WTC11 (cell line): ENCODE results near the gene MRPL52. TPM values are rescaled to one million over a fixed set of nuclear protein-coding genes. Genes with fewer than 3 reads are reported as not detected.

ENCODE experiments used
- ATAC-seq: fragments of 200-7000 bp; cut with Tn5 transposase; 2 replicates; pipeline ENCODE4 v1.10.0; 2021; ENCODE audit warnings: mild to moderate bottlenecking, moderate library complexity
- CTCF ChIA-PET: fragments of 300-600 bp; sonication (Branson Sonifier 250); formaldehyde crosslinking; loops from one replicate; lab custom pipeline; 2021; ENCODE audit warnings: antibody characterized with exemption; lab: Charles Lee
- POLR2A ChIA-PET: fragments of 350-600 bp; sonication (Branson Sonifier 250); formaldehyde crosslinking; loops from one replicate; lab custom pipeline; 2021; ENCODE audit warnings: antibody characterized with exemption; lab: Charles Lee
- DNase-seq: peaks from one replicate; pipeline ENCODE4 v3.0.0; 2021; ENCODE audit warnings: low spot score
- H3K27ac Mint-ChIP-seq: 2 replicates; pipeline ENCODE4 v1.8.0; 2021; ENCODE audit warnings: mixed read lengths
- H3K27me3 Mint-ChIP-seq: 2 replicates; pipeline ENCODE4 v1.8.0; 2021; ENCODE audit warnings: low read depth, mild to moderate bottlenecking, moderate library complexity, mixed read lengths
- H3K36me3 Mint-ChIP-seq: 2 replicates; pipeline ENCODE4 v1.8.0; 2021; ENCODE audit warnings: mixed read lengths
- H3K4me1 Mint-ChIP-seq: 2 replicates; pipeline ENCODE4 v1.8.0; 2022; ENCODE audit warnings: mixed read lengths
- H3K4me3 Mint-ChIP-seq: 2 replicates; pipeline ENCODE4 v1.8.0; 2021; ENCODE audit warnings: mild to moderate bottlenecking, moderate library complexity, mixed read lengths
- H3K9me3 Mint-ChIP-seq: 2 replicates; pipeline ENCODE4 v1.8.0; 2021; ENCODE audit warnings: mixed read lengths
- ATF3 ChIP-seq: sonication (generic); formaldehyde crosslinking; conservative IDR thresholded peaks from 2 replicates; pipeline ENCODE4 v1.8.1; 2022; ENCODE audit warnings: mild to moderate bottlenecking, missing genetic modification reagents
- CREB1 ChIP-seq: sonication (generic); formaldehyde crosslinking; IDR thresholded peaks from 2 replicates; pipeline ENCODE4 v1.8.0; 2023; ENCODE audit warnings: mild to moderate bottlenecking, missing genetic modification reagents
- ELF4 ChIP-seq: sonication (generic); formaldehyde crosslinking; IDR thresholded peaks from 2 replicates; pipeline ENCODE4 v1.8.1; 2022; ENCODE audit warnings: low read depth, mild to moderate bottlenecking, moderate library complexity, missing genetic modification reagents
- ETV6 ChIP-seq: sonication (generic); formaldehyde crosslinking; IDR thresholded peaks from 2 replicates; pipeline ENCODE4 v1.8.1; 2022; ENCODE audit warnings: mild to moderate bottlenecking, missing genetic modification reagents
- IRF1 ChIP-seq: sonication (generic); formaldehyde crosslinking; IDR thresholded peaks from 2 replicates; pipeline ENCODE4 v1.8.0; 2023; ENCODE audit warnings: missing genetic modification reagents
- NFE2L1 ChIP-seq: sonication (generic); formaldehyde crosslinking; IDR thresholded peaks from 2 replicates; pipeline ENCODE4 v1.8.1; 2023; ENCODE audit warnings: missing genetic modification reagents
- NR2C2 ChIP-seq: sonication (generic); formaldehyde crosslinking; IDR thresholded peaks from 2 replicates; pipeline ENCODE4 v1.8.0; 2022; ENCODE audit warnings: mild to moderate bottlenecking, missing genetic modification reagents
- PRDM15 ChIP-seq: sonication (generic); formaldehyde crosslinking; IDR thresholded peaks from 2 replicates; pipeline ENCODE4 v1.8.0; 2022; ENCODE audit warnings: missing genetic modification reagents
- SMAD3 ChIP-seq: sonication (generic); formaldehyde crosslinking; IDR thresholded peaks from 2 replicates; pipeline ENCODE4 v1.8.0; 2022; ENCODE audit warnings: missing genetic modification reagents, mild to moderate bottlenecking, borderline replicate concordance
- ZMAT4 ChIP-seq: fragments of 250-450 bp; sonication (Bioruptor Pico); IDR thresholded peaks from 2 replicates; pipeline ENCODE4 v1.9.0; 2021; ENCODE audit warnings: mild to moderate bottlenecking
- ZNF219 ChIP-seq: sonication (generic); formaldehyde crosslinking; IDR thresholded peaks from 2 replicates; pipeline ENCODE4 v1.8.0; 2023; ENCODE audit warnings: missing genetic modification reagents, mild to moderate bottlenecking, borderline replicate concordance
- ZNF232 ChIP-seq: sonication (generic); formaldehyde crosslinking; IDR thresholded peaks from 2 replicates; pipeline ENCODE4 v1.8.0; 2022; ENCODE audit warnings: mild to moderate bottlenecking, missing genetic modification reagents
- ZNF263 ChIP-seq: sonication (generic); formaldehyde crosslinking; IDR thresholded peaks from 2 replicates; pipeline ENCODE4 v1.8.1; 2022; ENCODE audit warnings: low read depth, mild to moderate bottlenecking, moderate library complexity, missing genetic modification reagents
- ZNF281 ChIP-seq: sonication (generic); formaldehyde crosslinking; IDR thresholded peaks from 2 replicates; pipeline ENCODE4 v1.8.0; 2023; ENCODE audit warnings: mild to moderate bottlenecking, missing genetic modification reagents
- ZNF416 ChIP-seq: fragments of 250-450 bp; sonication (Bioruptor Pico); IDR thresholded peaks from 2 replicates; pipeline ENCODE4 v1.9.0; 2021; ENCODE audit warnings: mild to moderate bottlenecking, inconsistent platforms
- ZNF423 ChIP-seq: fragments of 250-450 bp; sonication (Bioruptor Pico); IDR thresholded peaks from 2 replicates; pipeline ENCODE4 v2.1.2; 2022; ENCODE audit warnings: mild to moderate bottlenecking, moderate library complexity
- total RNA-seq: library from RNA; stranded (reverse); gene quantifications from 3 replicates; pipeline ENCODE4 v1.2.3, GENCODE V29; 2021
- TF ChIP-seq, protein P1 (sequence below): fragments of 200-600 bp; IDR thresholded peaks from 2 replicates; pipeline ENCODE4 v1.8.0; 2022; ENCODE audit warnings: antibody characterized with exemption
- TF ChIP-seq, protein P2 (sequence below): fragments of 250-450 bp; sonication (Bioruptor Pico); IDR thresholded peaks from 2 replicates; pipeline ENCODE4 v1.8.0; 2021; ENCODE audit warnings: mild to moderate bottlenecking
- TF ChIP-seq, protein P3 (sequence below): fragments of 250-450 bp; sonication (Bioruptor Pico); IDR thresholded peaks from 2 replicates; pipeline ENCODE4 v1.9.0; 2021; ENCODE audit warnings: mild to moderate bottlenecking

Gene MRPL52
- total RNA-seq, 1 experiment from 2014 or later, result 170 TPM

- TF ChIP-seq PRDM15 (CRISPR knock-in tag) (no peak), ZNF416 (CRISPR knock-in tag) (no peak), ZMAT4 (CRISPR knock-in tag) (no peak), ETV6 (CRISPR knock-in tag) (no peak)
Measured at GRCh38 chr14:22877000-22877501, 47.4 kb downstream of the MRPL52 start (continued).

GRCh38 chr14:22878271-22879246 lies 48.9 kb downstream of the MRPL52 start:
- H3K36me3 Mint-ChIP-seq, result peaks cover 11% of the 10 kb centered on the region
- DNase-seq (no peak), ATAC-seq (no peak)
- H3K27me3 Mint-ChIP-seq, result peaks cover 2% of the 10 kb centered on the region; the same call in 1 of the 2 replicates
- H3K4me1 Mint-ChIP-seq, result peaks cover 21% of the 10 kb centered on the region
- ChIA-PET CTCF (interaction anchor here (0.7 to 2.0 kb wide), 3 partner anchors 13 to 28 kb away, joined by 3 to 4 read pairs (median 3); no protein-coding TSS in a partner anchor), POLR2A (no interaction called here)
- no peak overlapping the region for H3K27ac Mint-ChIP-seq
- no peaks in the 10 kb centered on the region for H3K9me3 Mint-ChIP-seq
- H3K4me3 Mint-ChIP-seq, result no peak overlapping the region
- TF ChIP-seq, protein P1, sequence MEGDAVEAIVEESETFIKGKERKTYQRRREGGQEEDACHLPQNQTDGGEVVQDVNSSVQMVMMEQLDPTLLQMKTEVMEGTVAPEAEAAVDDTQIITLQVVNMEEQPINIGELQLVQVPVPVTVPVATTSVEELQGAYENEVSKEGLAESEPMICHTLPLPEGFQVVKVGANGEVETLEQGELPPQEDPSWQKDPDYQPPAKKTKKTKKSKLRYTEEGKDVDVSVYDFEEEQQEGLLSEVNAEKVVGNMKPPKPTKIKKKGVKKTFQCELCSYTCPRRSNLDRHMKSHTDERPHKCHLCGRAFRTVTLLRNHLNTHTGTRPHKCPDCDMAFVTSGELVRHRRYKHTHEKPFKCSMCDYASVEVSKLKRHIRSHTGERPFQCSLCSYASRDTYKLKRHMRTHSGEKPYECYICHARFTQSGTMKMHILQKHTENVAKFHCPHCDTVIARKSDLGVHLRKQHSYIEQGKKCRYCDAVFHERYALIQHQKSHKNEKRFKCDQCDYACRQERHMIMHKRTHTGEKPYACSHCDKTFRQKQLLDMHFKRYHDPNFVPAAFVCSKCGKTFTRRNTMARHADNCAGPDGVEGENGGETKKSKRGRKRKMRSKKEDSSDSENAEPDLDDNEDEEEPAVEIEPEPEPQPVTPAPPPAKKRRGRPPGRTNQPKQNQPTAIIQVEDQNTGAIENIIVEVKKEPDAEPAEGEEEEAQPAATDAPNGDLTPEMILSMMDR, result no peak
- TF ChIP-seq ATF3 (CRISPR knock-in tag) (no peak), SMAD3 (CRISPR knock-in tag) (no peak), NFE2L1 (CRISPR knock-in tag) (no peak), IRF1 (CRISPR knock-in tag) (no peak), ELF4 (no peak), ZNF263 (CRISPR knock-in tag) (no peak), CREB1 (no peak), ZNF281 (no peak), NR2C2 (CRISPR knock-in tag) (no peak), ZNF232 (CRISPR knock-in tag) (no peak), ZNF219 (CRISPR knock-in tag) (no peak), ZNF423 (CRISPR knock-in tag) (no peak)
- TF ChIP-seq, protein P2, sequence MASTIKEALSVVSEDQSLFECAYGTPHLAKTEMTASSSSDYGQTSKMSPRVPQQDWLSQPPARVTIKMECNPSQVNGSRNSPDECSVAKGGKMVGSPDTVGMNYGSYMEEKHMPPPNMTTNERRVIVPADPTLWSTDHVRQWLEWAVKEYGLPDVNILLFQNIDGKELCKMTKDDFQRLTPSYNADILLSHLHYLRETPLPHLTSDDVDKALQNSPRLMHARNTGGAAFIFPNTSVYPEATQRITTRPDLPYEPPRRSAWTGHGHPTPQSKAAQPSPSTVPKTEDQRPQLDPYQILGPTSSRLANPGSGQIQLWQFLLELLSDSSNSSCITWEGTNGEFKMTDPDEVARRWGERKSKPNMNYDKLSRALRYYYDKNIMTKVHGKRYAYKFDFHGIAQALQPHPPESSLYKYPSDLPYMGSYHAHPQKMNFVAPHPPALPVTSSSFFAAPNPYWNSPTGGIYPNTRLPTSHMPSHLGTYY (CRISPR knock-in tag), result no peak
- TF ChIP-seq, protein P3, sequence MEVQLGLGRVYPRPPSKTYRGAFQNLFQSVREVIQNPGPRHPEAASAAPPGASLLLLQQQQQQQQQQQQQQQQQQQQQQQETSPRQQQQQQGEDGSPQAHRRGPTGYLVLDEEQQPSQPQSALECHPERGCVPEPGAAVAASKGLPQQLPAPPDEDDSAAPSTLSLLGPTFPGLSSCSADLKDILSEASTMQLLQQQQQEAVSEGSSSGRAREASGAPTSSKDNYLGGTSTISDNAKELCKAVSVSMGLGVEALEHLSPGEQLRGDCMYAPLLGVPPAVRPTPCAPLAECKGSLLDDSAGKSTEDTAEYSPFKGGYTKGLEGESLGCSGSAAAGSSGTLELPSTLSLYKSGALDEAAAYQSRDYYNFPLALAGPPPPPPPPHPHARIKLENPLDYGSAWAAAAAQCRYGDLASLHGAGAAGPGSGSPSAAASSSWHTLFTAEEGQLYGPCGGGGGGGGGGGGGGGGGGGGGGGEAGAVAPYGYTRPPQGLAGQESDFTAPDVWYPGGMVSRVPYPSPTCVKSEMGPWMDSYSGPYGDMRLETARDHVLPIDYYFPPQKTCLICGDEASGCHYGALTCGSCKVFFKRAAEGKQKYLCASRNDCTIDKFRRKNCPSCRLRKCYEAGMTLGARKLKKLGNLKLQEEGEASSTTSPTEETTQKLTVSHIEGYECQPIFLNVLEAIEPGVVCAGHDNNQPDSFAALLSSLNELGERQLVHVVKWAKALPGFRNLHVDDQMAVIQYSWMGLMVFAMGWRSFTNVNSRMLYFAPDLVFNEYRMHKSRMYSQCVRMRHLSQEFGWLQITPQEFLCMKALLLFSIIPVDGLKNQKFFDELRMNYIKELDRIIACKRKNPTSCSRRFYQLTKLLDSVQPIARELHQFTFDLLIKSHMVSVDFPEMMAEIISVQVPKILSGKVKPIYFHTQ (CRISPR knock-in tag), result no peak
